Liver (tissue), 9 donors: Measurements from ENCODE around the gene MCF2L2. TPM values are rescaled to one million over a fixed set of nuclear protein-coding genes. Genes with fewer than 3 reads are reported as not detected.

Experiments
- DNase-seq: peaks from one replicate; pipeline ENCODE4 v3.0.0-alpha.2; 2017; ENCODE audit warnings: low spot score
- H3K27ac ChIP-seq, 2 donors: one replicate each; pipeline ENCODE4 v1.7.0; 2013; ENCODE audit warnings: inconsistent platforms in 2 of 2, low read length in 2 of 2, control low read depth in 1 of 2, low read depth in 1 of 2, mild to moderate bottlenecking in 1 of 2
- H3K27me3 ChIP-seq, 4 donors: one replicate each; pipeline versions ENCODE4 v1.6.1 to v1.7.0; 2013; ENCODE audit warnings: low read length in 3 of 4, inconsistent platforms in 1 of 4, mild to moderate bottlenecking in 1 of 4, moderate library complexity in 1 of 4; ENCODE audit not compliant: control insufficient read depth in 4 of 4, insufficient read depth in 4 of 4
- H3K36me3 ChIP-seq, 4 donors: one replicate each; pipeline versions ENCODE4 v1.6.1 to v1.7.0; 2013; ENCODE audit warnings: low read length in 3 of 4, mild to moderate bottlenecking in 3 of 4, low read depth in 1 of 4, moderate library complexity in 1 of 4; ENCODE audit not compliant: control insufficient read depth in 4 of 4, insufficient read depth in 3 of 4
- H3K4me1 ChIP-seq, 4 donors: one replicate each; pipeline versions ENCODE4 v1.6.1 to v1.7.0; 2013; ENCODE audit warnings: low read length in 3 of 4, mild to moderate bottlenecking in 3 of 4, moderate library complexity in 1 of 4; ENCODE audit not compliant: control insufficient read depth in 4 of 4, insufficient read depth in 4 of 4
- H3K4me3 ChIP-seq, 3 donors: one replicate each; pipeline versions ENCODE4 v1.6.1 to v1.7.0; 2013; ENCODE audit warnings: low read length in 3 of 3, control low read depth in 1 of 3, low read depth in 1 of 3, mild to moderate bottlenecking in 1 of 3
- H3K9ac ChIP-seq, 2 donors: one replicate each; pipeline ENCODE4 v1.7.0; 2013; ENCODE audit warnings: low read length in 2 of 2, mild to moderate bottlenecking in 2 of 2, moderate library complexity in 2 of 2, control low read depth in 1 of 2, low read depth in 1 of 2
- H3K9me3 ChIP-seq, 4 donors: one replicate each; pipeline versions ENCODE4 v1.6.1 to v1.7.0; 2013; ENCODE audit warnings: low read length in 3 of 4; ENCODE audit not compliant: control insufficient read depth in 4 of 4
- ATF3 ChIP-seq: IDR thresholded peaks from 2 replicates; pipeline ENCODE4 v1.6.1; 2016; ENCODE audit warnings: antibody characterized with exemption
- FOXA1 ChIP-seq: IDR thresholded peaks from 2 replicates; pipeline ENCODE4 v1.6.1; 2016; ENCODE audit warnings: antibody characterized with exemption
- GABPA ChIP-seq, 2 donors: IDR thresholded peaks in 1 of 2; conservative IDR thresholded peaks in 1 of 2; 2 replicates each; pipeline ENCODE4 v1.6.1; 2016; ENCODE audit warnings: antibody characterized with exemption in 2 of 2, mild to moderate bottlenecking in 1 of 2, moderate library complexity in 1 of 2
- MAX ChIP-seq: IDR thresholded peaks from 2 replicates; pipeline ENCODE4 v1.6.1; 2016; ENCODE audit warnings: antibody characterized with exemption
- REST ChIP-seq: IDR thresholded peaks from 2 replicates; pipeline ENCODE4 v1.6.1; 2016; ENCODE audit warnings: antibody characterized with exemption, mild to moderate bottlenecking
- SP1 ChIP-seq: IDR thresholded peaks from 2 replicates; pipeline ENCODE4 v1.6.1; 2018; ENCODE audit warnings: antibody characterized with exemption, mild to moderate bottlenecking
- TAF1 ChIP-seq: conservative IDR thresholded peaks from 2 replicates; pipeline ENCODE4 v1.6.1; 2016; ENCODE audit warnings: antibody characterized with exemption, mild to moderate bottlenecking
- YY1 ChIP-seq: IDR thresholded peaks from 2 replicates; pipeline ENCODE4 v1.6.1; 2016; ENCODE audit warnings: antibody characterized with exemption, mild to moderate bottlenecking
- ZBTB33 ChIP-seq: IDR thresholded peaks from 2 replicates; pipeline ENCODE4 v1.6.1; 2016; ENCODE audit warnings: antibody characterized with exemption
- WGBS: extraction: QIAGEN DNeasy Blood & Tissue Kit; methylation state at CpG from one replicate; pipeline ENCODE4 v1.1.7; 2013; 5-methylcytosine and 5-hydroxymethylcytosine counted together
- polyA plus RNA-seq, 2 donors: library from polyadenylated mRNA; stranded (reverse) in 1 of 2; unstranded in 1 of 2; fragments of 200-250 nt in 1 of 2; fragments of >200 nt in 1 of 2; fragmentation: Nextera tagmentation in 1 of 2; extraction: Ambion mirVana in 1 of 2; gene quantifications; one replicate each; pipeline versions ENCODE4 v1.2.1 to v1.2.3, GENCODE V29; 2013 to 2015
- total RNA-seq, 2 donors: library from RNA; depleted of rRNA; stranded (reverse); fragments of >200 nt; gene quantifications; one replicate each; pipeline ENCODE4 v1.2.3, GENCODE V29; 2014
- donor health status: healthy.
- donor health status: healthy.
- donor health status: healthy.
- donor health status: healthy.
- donor health status: healthy.

Gene MCF2L2
- total and polyA plus RNA-seq, 4 donors, result 0.02 to 0.47 (median 0.17) TPM; not detected in 1

DNA sequence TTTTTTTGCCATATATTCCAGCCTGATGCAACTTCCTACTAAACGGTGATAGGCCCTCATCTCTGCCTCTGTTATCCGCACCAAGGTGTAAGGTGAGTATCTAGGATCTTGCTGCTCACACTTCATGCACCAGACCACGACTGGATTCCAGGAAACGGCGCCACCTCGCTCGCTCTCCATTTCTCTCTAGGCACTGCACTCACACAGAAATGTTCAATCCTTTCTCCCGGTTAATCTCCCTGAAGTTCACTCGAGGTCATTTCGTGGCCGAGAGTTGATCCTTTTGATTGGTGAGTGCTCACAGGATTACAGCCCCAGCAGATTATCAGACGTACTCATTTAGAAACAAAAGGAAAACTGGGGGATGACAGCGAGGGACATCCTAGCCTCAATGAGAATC lies 28.1 kb downstream of the MCF2L2 start:
- no peak overlapping the region for H3K9ac ChIP-seq
- H3K4me3 ChIP-seq, result no peak overlapping the region
- no peaks in the 10 kb centered on the region for H3K27me3 ChIP-seq
- WGBS, result 52% methylated on average over 13 of the region's 13 CpGs
- peaks cover 0 to 1% (median 0%) of the 10 kb centered on the region in 4 donors for H3K4me1 ChIP-seq
- H3K27ac ChIP-seq, result no peak overlapping the region
- TF ChIP-seq YY1 (no peak), MAX (no peak), GABPA (IDR thresholded peaks at IDR 0.05 in 1 of 2, conservative IDR thresholded peaks at IDR 0.05 in 1 of 2) (no peak), TAF1 (no peak), ZBTB33 (no peak)
- H3K9me3 ChIP-seq, result no peaks in the 10 kb centered on the region
- no peaks in the 10 kb centered on the region for H3K36me3 ChIP-seq
- DNase-seq, result no peak

DNA sequence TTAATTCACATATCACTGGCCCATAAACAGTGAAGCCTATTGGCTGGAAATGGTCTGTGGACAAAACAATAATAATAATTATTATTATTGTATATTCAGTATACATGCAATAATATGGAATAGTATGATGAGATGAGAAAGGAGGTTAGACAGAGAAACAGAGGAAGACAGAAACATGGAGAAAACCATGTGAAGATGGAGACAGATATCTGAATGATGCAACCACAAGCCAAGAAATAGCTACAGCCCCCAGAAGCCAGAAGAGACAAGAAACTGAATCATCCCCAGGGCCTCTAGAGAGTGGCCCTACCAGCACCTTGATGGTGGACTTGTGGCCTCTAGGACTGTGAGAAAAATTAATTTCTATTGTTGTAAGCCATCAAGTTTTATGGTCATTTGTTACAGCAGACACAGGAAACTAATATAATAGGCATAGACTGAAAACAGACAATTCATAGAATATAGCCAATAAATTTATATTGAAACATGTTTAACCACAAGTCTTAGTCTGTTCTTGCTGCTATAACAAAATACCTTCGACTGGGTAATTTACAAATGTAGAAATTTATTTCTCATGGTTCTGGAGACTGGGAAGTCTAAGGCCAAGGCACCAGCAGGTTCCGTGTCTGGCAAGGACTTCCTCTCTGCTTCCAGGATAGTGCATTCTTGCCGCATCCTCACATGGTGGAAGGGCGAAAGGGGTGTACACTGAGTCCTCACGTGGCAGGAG lies 31.6 kb downstream of the MCF2L2 start:
- DNase-seq, result no peak
- Histone ChIP-seq H3K27ac (no peak overlapping the region), H3K36me3 (no peaks in the 10 kb centered on the region), H3K4me1 (peaks cover 0 to 1% (median 0%) of the 10 kb centered on the region in 4 donors), H3K27me3 (no peaks in the 10 kb centered on the region), H3K9me3 (no peaks in the 10 kb centered on the region), H3K4me3 (no peak overlapping the region), H3K9ac (no peak overlapping the region)
- WGBS, result 92% methylated on average over 5 of the region's 5 CpGs
- no peak for TF ChIP-seq FOXA1

- Histone ChIP-seq H3K36me3 (no peaks in the 10 kb centered on the region), H3K9me3 (no peaks in the 10 kb centered on the region), H3K9ac (no peak overlapping the region), H3K27me3 (no peaks in the 10 kb centered on the region), H3K4me3 (no peak overlapping the region), H3K4me1 (no peaks in the 10 kb centered on the region), H3K27ac (no peak overlapping the region)
- TF ChIP-seq YY1 (no peak), SP1 (no peak), REST (no peak), ATF3 (no peak)
- DNase-seq, result no peak
- WGBS, result 80% methylated on average over 6 of the region's 6 CpGs
These were observed 34.3 kb downstream of the MCF2L2 start for GRCh38 chr3:183394150-183394549.
